GM10248 (cell line): ENCODE measurements around the gene BAZ1B.
"Not testable (repeated sequence)": the region's sequence is repeated elsewhere in the genome, so short reads cannot be mapped to it uniquely, and the experiment has no call there.

ENCODE experiments used
- CTCF ChIA-PET: fragments of 300-600 bp; sonication (Branson Sonifier 250); formaldehyde crosslinking; extraction: SDS; loops from one replicate; lab custom pipeline; 2021; ENCODE audit warnings: antibody characterized with exemption; lab: Yijun Ruan, JAX
- POLR2A ChIA-PET: fragments of 350-650 bp; sonication (Branson Sonifier 250); formaldehyde crosslinking; extraction: SDS; loops from one replicate; lab custom pipeline; 2020; ENCODE audit warnings: antibody characterized with exemption; lab: Yijun Ruan, JAX
- DNase-seq: peaks from one replicate; pipeline ENCODE4 v3.0.0; 2012; ENCODE audit errors: extremely low spot score
- TF ChIP-seq, protein P1 (sequence below): IDR thresholded peaks from 2 replicates; pipeline ENCODE4 v1.5.1; 2012; ENCODE audit warnings: mild to moderate bottlenecking, low read depth; ENCODE audit errors: extremely low read depth, missing control alignments, control extremely low read depth

Gene BAZ1B

GRCh38 chr7:73482746-73483145 is 39.3 kb downstream of the BAZ1B start:
- ChIA-PET CTCF (no interaction called here), POLR2A (no interaction called here)
- no peak for DNase-seq
- TF ChIP-seq, protein P1, sequence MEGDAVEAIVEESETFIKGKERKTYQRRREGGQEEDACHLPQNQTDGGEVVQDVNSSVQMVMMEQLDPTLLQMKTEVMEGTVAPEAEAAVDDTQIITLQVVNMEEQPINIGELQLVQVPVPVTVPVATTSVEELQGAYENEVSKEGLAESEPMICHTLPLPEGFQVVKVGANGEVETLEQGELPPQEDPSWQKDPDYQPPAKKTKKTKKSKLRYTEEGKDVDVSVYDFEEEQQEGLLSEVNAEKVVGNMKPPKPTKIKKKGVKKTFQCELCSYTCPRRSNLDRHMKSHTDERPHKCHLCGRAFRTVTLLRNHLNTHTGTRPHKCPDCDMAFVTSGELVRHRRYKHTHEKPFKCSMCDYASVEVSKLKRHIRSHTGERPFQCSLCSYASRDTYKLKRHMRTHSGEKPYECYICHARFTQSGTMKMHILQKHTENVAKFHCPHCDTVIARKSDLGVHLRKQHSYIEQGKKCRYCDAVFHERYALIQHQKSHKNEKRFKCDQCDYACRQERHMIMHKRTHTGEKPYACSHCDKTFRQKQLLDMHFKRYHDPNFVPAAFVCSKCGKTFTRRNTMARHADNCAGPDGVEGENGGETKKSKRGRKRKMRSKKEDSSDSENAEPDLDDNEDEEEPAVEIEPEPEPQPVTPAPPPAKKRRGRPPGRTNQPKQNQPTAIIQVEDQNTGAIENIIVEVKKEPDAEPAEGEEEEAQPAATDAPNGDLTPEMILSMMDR, result no peak

DNA sequence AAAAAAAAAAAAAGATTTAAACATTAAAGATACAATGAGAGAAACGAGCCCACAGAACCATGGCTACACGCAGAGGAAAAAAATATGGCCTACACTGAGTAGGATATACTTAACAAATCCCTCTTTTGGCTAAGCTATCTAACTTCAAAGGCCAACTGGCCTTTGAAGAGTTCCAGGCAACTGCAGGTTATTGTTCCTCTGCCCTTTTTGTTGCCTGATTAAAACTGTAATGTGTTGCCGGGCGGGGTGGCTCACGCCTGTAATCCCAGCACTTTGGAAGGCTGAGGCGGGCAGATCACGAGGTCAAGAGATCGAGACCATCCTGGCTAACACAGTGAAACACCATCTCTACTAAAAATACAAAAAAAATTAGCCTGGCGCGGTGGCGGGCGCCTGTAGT is 40.6 kb downstream of the BAZ1B start:
- POLR2A ChIA-PET, DNase-seq: not testable (repeated sequence)
- CTCF ChIA-PET, result interaction anchor here (1.2 kb wide), 1 partner anchor 157 kb away, joined by 3 read pairs; no protein-coding TSS in a partner anchor

- ChIA-PET POLR2A (no interaction called here), CTCF (no interaction called here)
- TF ChIP-seq, protein P1, result no peak
- DNase-seq, result no peak
These were observed 43.5 kb downstream of the BAZ1B start for GRCh38 chr7:73478549-73478948.

DNA sequence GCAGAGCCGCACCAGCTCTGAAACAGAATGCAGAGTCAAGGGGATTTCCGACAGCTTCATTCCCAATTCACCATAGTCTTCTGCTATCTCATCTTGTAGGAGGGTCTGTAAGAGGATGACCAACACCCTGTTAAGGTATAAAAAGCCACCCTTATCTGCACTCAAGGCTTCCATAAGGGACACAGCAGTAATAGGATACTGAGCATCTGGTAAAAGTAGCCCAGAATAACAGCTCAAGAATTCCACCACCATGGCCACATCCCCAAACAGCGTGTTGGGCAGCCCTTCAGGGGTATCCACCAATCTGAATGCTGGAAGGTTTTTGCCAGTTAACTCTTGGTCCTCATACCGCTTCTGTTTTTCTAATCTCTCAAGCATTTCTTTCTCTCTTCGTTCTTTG is 44.7 kb downstream of the BAZ1B start:
- ChIA-PET POLR2A (no interaction called here), CTCF (interaction anchor here (0.7 to 2.8 kb wide), 5 partner anchors 9 to 43 kb away, joined by 3 to 16 read pairs (median 4); no protein-coding TSS in a partner anchor)
- TF ChIP-seq, protein P1, result no peak
- no peak for DNase-seq

- TF ChIP-seq, protein P1, result no peak
- ChIA-PET POLR2A (no interaction called here), CTCF (interaction anchor here (1.4 to 1.8 kb wide), 3 partner anchors 15 to 21 kb away, joined by 4 to 7 read pairs (median 4); no protein-coding TSS in a partner anchor)
- DNase-seq, result no peak
These were observed 51.9 kb downstream of the BAZ1B start for GRCh38 chr7:73470208-73470607.

DNA sequence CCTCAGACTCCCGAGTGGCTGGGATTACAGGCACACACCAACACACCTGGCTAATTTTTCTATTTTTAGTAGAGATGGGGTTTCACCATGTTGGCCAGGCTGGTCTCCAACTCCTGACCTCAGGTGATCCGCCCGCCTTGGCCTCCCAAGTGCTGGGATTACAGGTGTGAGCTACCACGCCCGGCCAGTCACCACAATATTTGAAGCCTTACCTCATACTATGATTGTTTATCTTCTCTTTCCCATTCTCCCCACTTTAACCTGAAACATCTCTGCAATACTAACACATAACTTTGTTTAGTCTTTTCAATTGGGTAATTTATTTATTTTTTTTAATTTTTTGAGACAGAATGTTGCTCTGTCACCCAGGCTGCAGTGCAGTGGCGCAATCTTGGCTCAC is 55.0 kb downstream of the BAZ1B start:
- CTCF ChIA-PET, result interaction anchor here (0.7 to 2.5 kb wide), 2 partner anchors 16 to 140 kb away, joined by 3 to 7 read pairs; no protein-coding TSS in a partner anchor
- POLR2A ChIA-PET, DNase-seq: not testable (repeated sequence)

DNA sequence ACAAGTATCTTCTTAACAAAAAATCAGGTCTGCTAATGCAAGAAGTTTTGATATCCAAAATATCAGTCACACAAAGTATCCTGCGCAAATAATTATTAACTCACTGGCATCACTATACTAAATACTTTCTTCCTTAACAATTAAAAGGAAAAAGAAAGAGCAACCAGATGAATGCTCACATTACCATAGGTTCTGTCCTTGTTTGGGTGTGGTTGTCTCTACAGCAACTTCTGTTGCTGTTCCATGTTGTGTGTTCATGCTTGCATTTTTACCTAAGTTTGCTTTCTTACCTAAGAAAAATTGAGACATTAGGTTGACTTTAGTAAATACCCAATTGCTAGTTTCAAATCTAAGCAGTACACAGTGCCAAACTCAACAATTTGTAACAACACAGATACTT is 56.0 kb downstream of the BAZ1B start:
- TF ChIP-seq, protein P1, result no peak
- ChIA-PET POLR2A (no interaction called here), CTCF (interaction anchor here (2.5 kb wide), 1 partner anchor 15 kb away, joined by 7 read pairs; no protein-coding TSS in a partner anchor)
- no peak for DNase-seq

DNA sequence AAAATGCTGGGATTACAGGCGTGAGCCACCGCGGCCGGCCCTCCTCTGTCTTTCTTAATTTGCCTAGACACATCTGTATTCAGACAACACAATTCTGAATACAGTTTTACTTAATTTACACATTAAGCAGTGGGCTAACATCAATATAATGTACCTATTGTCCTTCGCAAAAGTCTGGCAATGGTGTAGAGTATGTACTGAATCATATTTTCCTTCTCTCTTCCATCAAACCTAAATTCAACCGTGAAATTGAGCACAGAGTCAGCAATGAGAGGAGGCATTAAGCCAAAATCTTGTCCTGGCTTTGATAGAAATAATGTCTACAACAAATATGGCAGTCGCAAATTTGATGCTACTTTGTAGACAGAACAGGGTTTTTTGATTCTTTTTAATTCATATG is 58.1 kb downstream of the BAZ1B start:
- DNase-seq, result no peak
- CTCF ChIA-PET, result interaction anchor here (1.2 to 4.5 kb wide), 2 partner anchors 10 to 12 kb away, joined by 3 to 29 read pairs; no protein-coding TSS in a partner anchor
- TF ChIP-seq, protein P1, result no peak
- POLR2A ChIA-PET, result no interaction called here
